ENCODE measurements around the gene GIGYF1.
"Not testable (repeated sequence)": the region's sequence is repeated elsewhere in the genome, so short reads cannot be mapped to it uniquely, and the experiment has no call there.

The GIGYF1 gene

GRCh38 chr7:100694098-100694745, at the start of gene GIGYF1:
Gene GIGYF1 (minus strand): TSS chr7:100694250. CDS start chr7:100688238, 6,012 bp downstream.
- DNase-seq, result no peak

- no peak for DNase-seq
Measured at GRCh38 chr7:100739934-100740333, 45.9 kb upstream of the GIGYF1 start.

- no peak for DNase-seq
Measured at GRCh38 chr7:100736671-100737070, 42.6 kb upstream of the GIGYF1 start.

- DNase-seq, result no peak
Measured at GRCh38 chr7:100735730-100736129, 41.7 kb upstream of the GIGYF1 start.

GRCh38 chr7:100731937-100732636, 38.0 kb upstream of the GIGYF1 start:
- no peak for DNase-seq

- no peak for DNase-seq
Measured at GRCh38 chr7:100730136-100730800, 36.2 kb upstream of the GIGYF1 start.

GRCh38 chr7:100728196-100728595, 34.1 kb upstream of the GIGYF1 start:
- no peak for DNase-seq

- no peak for DNase-seq
Measured at GRCh38 chr7:100726996-100727761, 33.1 kb upstream of the GIGYF1 start.

GRCh38 chr7:100724364-100724763, 30.3 kb upstream of the GIGYF1 start:
- DNase-seq, result not testable (repeated sequence)

- DNase-seq, result no peak
Measured at GRCh38 chr7:100723732-100724275, 29.8 kb upstream of the GIGYF1 start.

GRCh38 chr7:100722480-100723212, 28.6 kb upstream of the GIGYF1 start:
- DNase-seq, result no peak

- DNase-seq, result no peak
Measured at GRCh38 chr7:100721505-100721812, 27.4 kb upstream of the GIGYF1 start.

- DNase-seq, result no peak
Measured at GRCh38 chr7:100720671-100721504, 26.8 kb upstream of the GIGYF1 start.

- no peak for DNase-seq
Measured at GRCh38 chr7:100720279-100720670, 26.2 kb upstream of the GIGYF1 start, which contains the start of gene EPO. Gene EPO (plus strand): TSS chr7:100720468. CDS start chr7:100720981, 513 bp downstream.

GRCh38 chr7:100719523-100720278, 25.7 kb upstream of the GIGYF1 start:
- no peak for DNase-seq

- DNase-seq, result not testable (repeated sequence)
Measured at GRCh38 chr7:100717073-100717472, 23.0 kb upstream of the GIGYF1 start.

GRCh38 chr7:100714725-100715124, 20.7 kb upstream of the GIGYF1 start:
- DNase-seq, result no peak

GRCh38 chr7:100711369-100711768, 17.3 kb upstream of the GIGYF1 start:
- no peak for DNase-seq

GRCh38 chr7:100710452-100710851, 16.4 kb upstream of the GIGYF1 start:
- DNase-seq, result no peak

GRCh38 chr7:100708395-100708794, 14.3 kb upstream of the GIGYF1 start:
- DNase-seq, result no peak
